Measurements from ENCODE around the gene SYNPO2L.

GRCh38 chr10:73645251-73645650 lies 10.6 kb downstream of the SYNPO2L start:
- no peak for TF ChIP-seq CTCF (IDR thresholded peaks at IDR 0.05)
- TF ChIP-seq ZFX (IDR thresholded peaks at IDR 0.05; ENCODE audit: borderline replicate concordance) = no peak

Measured in 22Rv1 (cell line).